Fibroblast of the aortic adventitia (primary cell): ENCODE results near the gene CDK11B. TPM values are rescaled to one million over a fixed set of nuclear protein-coding genes. Genes with fewer than 3 reads are reported as not detected.
A peak's percentile ranks its signal among the peaks of the same experiment; 100 is the strongest.
"Not testable (repeated sequence)": the region's sequence is repeated elsewhere in the genome, so short reads cannot be mapped to it uniquely, and the experiment has no call there.

Experiments used
- DNase-seq: peaks from one replicate; pipeline ENCODE4 v3.0.0-alpha.2; 2010; ENCODE audit warnings: low read depth
- H3K4me3 ChIP-seq: 2 replicates; pipeline ENCODE4 v1.5.1; 2011; ENCODE audit warnings: low read depth, mild to moderate bottlenecking, control low read depth, low read length, moderate library complexity
- total RNA-seq: library from RNA; depleted of rRNA; stranded (reverse); fragments of >200 nt; gene quantifications from 2 replicates; pipeline ENCODE4 v1.2.3, GENCODE V29; 2012; ENCODE audit warnings: low replicate concordance
- TF ChIP-seq, protein P1 (sequence below): IDR thresholded peaks from 2 replicates; pipeline ENCODE4 v1.5.1; 2011; ENCODE audit warnings: mild to moderate bottlenecking, low read length, control low read depth, inconsistent platforms; ENCODE audit not compliant: insufficient read depth

CDK11B gene
- total RNA-seq, 1 donor = 10.5 TPM

DNA sequence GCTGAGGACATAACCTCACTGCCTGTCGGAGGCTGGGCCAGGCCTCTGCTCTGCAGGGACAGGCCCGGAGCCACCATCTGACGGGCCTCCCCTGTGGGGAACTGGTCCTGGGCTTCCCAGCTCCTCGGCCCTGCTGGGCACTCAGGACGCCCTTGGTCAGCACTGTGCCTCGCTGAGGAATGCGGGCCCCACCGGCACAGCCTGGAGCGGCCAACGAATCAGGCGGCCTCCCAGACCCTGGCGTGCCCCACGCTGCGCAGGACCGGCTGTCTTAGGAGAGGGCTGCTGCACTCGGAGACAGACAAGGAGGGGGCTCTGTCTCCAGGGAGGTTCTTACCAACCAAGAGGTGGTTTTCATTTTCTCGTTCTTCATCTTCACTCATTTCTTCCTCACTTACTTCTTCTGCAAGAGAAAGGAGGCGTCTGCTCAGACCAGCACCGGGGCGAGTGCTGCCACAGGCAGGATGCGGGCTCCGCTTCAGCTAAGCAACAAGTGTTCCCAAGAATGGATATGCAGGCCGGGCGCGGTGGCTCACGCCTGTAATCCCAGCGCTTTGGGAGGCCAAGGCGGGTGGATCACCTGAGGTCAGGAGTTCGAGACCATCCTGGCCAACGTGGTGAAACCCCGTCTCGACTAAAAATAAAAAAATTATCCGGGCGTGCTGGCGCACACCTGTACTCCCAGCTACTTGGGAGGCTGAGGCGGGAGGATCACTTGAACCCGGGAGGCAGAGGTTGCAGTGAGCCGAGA is 17.9 kb downstream of the CDK11B start:
- not testable (repeated sequence) for DNase-seq, H3K4me3 ChIP-seq

DNA sequence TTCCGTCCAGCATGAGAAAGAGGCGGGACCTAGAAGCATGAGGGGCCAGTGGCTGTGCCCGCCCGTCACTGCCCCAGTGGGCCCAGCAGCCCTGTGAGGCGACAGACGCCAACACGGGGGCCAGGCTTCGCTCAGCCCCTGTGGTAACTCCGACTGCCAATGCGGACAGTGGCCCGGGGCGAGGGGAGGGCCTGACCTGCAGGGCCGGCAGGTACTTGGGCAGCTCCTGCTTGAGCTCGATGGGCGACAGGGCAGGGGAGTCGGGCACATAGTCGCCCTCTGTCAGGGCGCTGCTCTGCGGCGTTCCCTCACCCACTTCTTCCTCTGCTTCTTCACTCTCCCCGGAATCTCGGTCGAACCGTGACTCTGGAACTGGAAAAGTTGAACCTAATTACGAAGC is 18.7 kb downstream of the CDK11B start:
- DNase-seq, H3K4me3 ChIP-seq: not testable (repeated sequence)

DNA sequence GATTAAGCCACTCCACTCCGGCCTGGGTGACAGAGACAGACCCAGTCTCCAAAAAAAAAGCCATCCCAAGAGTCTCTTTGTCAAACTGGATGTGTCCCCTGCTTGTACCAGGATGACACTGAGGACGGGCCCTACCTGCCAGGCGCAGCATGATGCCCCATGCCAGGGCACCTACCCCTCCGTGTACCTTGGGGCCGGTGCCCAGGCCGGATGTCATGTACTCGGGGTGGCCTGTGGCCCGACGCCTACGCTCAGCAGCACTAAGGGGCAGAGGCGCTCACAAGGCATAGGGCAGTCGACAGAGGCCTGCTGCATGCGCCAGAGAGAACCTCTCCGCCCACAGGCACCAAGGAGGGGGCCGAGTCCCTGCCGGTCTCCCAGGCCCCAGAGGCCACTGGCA is 19.4 kb downstream of the CDK11B start:
- DNase-seq, H3K4me3 ChIP-seq: not testable (repeated sequence)

DNA sequence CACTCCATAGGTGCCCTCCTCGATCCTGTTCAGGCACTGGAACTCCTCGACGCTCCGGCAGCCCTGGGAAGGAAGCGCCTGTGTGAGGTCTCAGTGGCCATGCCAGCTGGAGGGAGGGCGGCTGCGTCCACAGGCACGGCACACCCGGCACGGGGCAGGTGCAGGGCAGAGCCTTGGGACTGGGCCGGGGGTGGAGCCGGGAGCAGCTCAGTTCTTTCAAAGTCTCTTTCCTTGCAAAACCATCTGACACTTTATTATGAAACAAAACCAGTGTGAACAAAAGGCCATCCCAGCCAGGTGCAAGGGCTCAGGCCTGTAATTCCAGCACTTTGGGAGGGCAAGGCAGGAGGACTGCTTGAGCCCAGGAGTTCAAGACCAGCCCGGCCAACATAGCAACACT is 20.3 kb downstream of the CDK11B start:
- not testable (repeated sequence) for H3K4me3 ChIP-seq, DNase-seq

DNA sequence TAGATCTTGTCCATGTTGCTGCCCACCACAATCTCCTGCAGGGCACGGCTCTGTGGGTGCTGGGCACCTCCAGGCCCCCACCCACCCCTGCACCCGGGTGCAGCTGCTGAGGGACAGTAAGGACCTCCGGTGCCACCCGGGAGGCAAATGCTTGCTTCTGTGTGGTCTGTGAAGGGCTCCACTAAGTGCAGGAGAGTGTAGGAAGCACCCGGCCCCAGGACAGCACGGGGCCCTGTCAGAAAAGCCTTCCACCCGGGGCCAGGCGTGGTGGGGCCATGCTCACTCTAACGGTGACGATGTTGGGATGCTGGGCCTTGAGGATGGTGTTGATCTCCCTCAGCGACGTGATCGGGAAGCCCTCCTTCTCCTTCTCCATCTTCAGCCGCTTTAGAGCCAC is 21.3 kb downstream of the CDK11B start:
- not testable (repeated sequence) for DNase-seq, H3K4me3 ChIP-seq

DNA sequence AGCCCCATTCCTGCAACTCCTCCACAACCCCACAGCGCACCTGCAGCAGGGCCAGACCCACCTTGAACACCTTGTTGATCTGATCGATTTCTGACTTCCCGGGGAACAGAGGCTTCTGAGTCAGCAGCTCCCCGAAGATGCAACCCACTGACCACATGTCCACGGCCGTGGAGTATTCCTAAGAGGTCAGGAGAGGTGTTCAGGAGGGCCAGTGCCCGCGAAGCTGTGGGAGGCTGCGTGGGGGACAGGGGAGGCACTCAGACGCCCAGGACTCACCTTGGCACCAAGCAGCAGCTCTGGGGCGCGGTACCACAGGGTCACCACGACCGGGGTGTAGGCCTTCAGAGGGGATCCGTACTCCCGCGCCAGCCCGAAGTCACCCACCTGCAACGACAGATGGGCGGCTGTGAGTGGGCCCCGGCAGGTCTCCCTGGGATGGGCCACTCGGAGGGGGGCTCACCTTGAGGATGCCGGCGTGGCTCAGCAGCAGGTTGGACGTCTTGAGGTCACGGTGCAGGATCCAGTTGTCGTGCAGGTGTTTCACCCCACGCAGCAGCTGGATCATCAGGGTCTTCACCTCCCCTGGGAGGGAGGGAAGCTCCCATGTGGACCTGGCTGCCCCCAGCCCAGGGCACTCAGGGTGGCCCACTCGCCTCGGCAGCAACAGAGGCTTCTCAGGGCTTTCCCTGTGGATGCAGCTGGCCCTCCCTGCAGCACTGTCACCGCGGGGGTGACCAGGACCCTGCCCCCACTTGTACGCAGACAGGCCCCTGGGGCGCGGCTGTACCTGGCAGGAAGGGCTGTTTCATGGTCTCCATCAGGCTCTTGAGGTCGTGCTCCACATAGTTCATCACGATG is 22.0 kb downstream of the CDK11B start:
- not testable (repeated sequence) for DNase-seq

DNA sequence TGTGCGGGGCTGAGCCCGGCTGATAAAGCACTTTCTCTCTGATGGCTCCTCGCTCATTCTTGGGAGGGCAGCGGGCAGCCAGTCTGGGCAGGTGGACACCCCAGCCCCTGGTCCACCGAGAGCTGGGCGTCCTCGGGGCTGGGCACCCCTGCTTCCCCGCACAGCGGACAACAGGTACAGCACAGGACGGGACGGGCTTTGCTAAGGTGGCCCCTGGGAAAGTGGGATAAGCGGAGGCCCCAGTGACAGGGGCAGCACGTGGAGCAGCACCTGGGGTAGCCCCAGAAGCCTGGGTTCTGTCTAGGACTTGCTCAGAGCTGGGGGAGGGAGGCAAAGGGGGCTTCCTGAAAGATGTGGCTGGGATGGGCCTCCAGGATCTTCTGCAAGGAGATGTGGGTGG is 24.2 kb downstream of the CDK11B start:
- H3K4me3 ChIP-seq, DNase-seq: not testable (repeated sequence)

More for the DNA sequence above, 22.0 kb downstream of the CDK11B start:
- H3K4me3 ChIP-seq = not testable (repeated sequence)

DNA sequence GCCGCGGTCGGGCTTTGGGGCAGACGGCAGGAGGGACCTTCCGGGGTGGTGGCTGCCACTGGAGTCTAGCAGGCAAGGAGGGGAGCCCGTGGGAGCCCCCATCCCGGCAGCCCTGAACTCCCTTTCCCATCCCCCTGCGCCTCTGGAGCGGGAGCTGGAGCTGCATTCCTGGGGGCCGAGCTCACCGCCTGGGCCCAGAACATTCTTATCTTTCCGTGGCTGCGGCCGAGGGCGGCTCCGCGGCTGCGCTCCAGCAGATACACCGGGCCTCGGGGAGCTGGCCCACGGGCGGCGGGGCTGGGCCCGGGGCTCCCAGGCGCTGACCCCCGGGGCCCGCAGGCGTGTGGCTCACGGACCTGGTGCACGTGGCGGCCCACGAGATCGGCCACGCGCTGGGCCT is 25.4 kb downstream of the CDK11B start:
- DNase-seq, H3K4me3 ChIP-seq: not testable (repeated sequence)

DNA sequence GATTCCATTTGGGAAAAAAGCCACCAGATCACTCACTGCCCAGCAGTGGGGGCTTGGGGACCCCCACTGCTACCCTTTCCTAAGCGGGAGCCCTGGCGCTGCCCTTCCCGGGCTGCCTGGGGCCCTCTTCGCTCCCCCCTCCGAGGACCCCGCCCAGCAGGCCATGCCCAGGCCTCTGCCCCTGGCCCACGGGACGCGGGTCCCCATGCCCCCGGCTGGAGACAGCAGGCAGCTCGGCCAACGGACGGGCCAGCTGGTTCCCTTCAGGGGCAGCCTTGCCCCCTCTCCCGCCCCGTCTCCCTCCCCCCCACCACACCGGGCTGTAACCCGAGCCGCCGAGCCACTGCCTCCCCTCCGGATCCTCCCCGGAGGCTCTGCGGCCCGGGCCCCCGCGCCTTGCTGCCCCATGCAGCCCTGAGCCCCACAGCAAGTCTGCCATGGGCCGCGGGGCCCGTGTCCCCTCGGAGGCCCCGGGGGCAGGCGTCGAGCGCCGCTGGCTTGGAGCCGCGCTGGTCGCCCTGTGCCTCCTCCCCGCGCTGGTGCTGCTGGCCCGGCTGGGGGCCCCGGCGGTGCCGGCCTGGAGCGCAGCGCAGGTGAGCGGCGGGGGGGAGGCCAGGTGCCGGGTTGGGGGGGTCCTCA is 26.9 kb downstream of the CDK11B start, which contains the start of gene MMP23B:
MMP23B (plus strand) TSS at position 392 of the 639 bp plus-strand sequence; CDS start at position 438, 46 bp downstream.
- peak within 1 kb of the TSS; percentile 25 for H3K4me3 ChIP-seq
- no peak for DNase-seq
- TF ChIP-seq, protein P1, sequence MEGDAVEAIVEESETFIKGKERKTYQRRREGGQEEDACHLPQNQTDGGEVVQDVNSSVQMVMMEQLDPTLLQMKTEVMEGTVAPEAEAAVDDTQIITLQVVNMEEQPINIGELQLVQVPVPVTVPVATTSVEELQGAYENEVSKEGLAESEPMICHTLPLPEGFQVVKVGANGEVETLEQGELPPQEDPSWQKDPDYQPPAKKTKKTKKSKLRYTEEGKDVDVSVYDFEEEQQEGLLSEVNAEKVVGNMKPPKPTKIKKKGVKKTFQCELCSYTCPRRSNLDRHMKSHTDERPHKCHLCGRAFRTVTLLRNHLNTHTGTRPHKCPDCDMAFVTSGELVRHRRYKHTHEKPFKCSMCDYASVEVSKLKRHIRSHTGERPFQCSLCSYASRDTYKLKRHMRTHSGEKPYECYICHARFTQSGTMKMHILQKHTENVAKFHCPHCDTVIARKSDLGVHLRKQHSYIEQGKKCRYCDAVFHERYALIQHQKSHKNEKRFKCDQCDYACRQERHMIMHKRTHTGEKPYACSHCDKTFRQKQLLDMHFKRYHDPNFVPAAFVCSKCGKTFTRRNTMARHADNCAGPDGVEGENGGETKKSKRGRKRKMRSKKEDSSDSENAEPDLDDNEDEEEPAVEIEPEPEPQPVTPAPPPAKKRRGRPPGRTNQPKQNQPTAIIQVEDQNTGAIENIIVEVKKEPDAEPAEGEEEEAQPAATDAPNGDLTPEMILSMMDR = no peak

DNA sequence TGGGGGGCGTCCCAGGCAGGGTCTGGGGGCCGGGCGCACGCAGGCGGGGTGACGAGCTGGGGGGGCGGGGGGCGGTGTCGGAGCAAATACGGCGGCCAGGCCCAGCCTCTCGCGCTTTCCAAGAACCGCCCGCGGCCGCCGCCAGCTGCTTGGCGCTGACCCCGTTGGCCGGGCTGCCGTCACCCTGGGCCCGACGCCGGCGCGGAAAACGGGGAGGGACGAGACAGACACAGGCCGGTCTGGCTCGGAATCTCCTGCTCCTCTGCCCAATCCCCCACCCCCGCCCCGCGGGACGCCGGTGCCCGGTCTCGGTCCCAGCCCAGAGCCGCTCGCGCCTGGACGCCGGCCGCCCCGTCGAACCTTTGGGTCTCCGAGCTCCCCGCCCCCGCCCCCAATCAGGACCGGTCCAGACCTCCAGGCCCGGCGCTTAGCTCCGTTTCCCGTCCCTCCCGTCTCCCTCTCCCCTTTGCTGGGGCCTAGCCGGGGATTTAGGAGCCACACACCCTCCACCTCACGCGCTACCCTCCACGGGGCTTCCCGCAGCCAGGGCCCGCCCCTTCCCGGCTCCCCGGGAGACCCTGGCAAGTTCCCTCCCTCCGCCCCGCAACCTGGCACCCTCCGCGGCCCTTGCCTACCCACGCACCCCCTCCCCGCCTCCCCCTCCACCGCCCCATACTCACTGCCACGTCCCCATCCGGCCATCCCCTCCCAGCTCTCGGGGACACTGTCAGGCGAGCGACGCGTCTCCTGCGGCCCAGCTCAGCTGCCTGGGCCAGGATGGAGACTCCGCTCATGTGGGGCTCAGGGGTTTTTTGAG is 27.6 kb downstream of the CDK11B start:
- TF ChIP-seq, protein P1 = no peak
- DNase-seq = peak; percentile 43
- H3K4me3 ChIP-seq = no peak overlapping the region
